ENCODE data around the gene FMN1.

Gene FMN1

GRCh38 chr15:32899126-32899596, 295.4 kb downstream of the FMN1 start:
- Mint-ChIP-seq H3K27me3 (peaks cover 3% of the 10 kb centered on the region), H3K36me3 (no peaks in the 10 kb centered on the region), H3K4me3 (no peak overlapping the region), H3K9me3 (no peaks in the 10 kb centered on the region), H3K27ac (no peak overlapping the region), H3K4me1 (no peaks in the 10 kb centered on the region)

DNA sequence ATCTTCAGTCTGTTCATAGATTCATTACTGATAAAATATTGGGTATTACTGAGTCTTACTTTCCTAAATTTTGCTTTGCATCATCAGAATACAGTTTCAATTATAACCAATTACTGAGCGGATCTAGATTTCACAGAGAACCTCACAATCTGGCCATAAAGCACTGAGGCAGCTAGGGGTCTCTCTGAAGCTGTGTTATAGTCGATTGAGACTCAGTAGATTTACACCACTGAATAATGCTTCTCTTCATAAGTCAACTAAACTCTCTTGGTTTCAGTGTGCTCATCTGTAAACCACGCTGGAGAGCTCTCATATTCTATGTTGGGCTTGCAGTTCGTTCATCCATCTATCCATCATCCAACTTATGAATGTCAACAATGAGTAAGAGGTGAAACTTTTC, 296.1 kb downstream of the FMN1 start:
- no peak overlapping the region for H3K4me3 Mint-ChIP-seq
- no peaks in the 10 kb centered on the region for H3K9me3 Mint-ChIP-seq
- H3K4me1 Mint-ChIP-seq = no peaks in the 10 kb centered on the region
- H3K27me3 Mint-ChIP-seq = peaks cover 3% of the 10 kb centered on the region
- H3K36me3 Mint-ChIP-seq = no peaks in the 10 kb centered on the region
- H3K27ac Mint-ChIP-seq = no peak overlapping the region

DNA sequence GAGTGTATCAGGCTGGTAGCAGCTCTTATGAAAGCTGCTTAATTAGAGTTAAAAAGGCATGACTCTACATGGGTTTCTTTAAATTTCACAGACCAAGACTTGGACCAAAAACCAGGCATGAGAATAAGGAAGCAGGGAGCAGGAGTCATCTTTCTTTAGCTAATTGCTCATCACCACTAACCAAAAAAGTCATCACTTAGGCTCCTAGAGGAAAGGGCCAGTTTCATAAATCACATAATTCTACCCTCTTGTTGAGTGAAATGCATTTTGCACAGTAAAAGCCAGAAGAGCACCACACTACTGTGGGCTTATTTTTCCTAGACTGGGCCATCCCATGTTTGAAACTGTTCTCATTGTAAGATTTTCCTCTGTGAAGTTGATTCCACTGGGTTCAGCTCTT, 301.1 kb downstream of the FMN1 start:
- Mint-ChIP-seq H3K4me3 (no peak overlapping the region), H3K27me3 (peaks cover 5% of the 10 kb centered on the region), H3K4me1 (no peaks in the 10 kb centered on the region), H3K9me3 (no peaks in the 10 kb centered on the region), H3K36me3 (no peaks in the 10 kb centered on the region), H3K27ac (no peak overlapping the region)

DNA sequence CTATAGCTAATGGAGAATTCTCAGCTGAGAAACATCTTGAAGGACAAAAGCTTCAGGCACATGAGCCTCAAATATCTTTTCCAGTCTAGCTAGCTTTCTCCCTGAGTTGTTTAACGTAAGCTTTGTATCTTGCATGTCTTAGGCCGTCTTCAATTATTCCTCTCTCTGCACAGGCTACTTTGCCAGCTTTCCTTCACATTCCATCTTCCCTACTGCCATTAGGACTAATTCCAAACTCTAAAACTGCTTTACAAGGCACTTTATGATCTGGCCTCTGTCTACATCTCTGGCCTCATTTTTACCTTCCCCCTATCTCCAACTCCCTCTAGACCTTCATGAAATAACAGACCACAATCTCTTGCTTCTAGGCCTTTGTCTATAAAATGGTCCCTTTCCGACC, 305.3 kb downstream of the FMN1 start:
- Mint-ChIP-seq H3K4me1 (no peaks in the 10 kb centered on the region), H3K27ac (no peak overlapping the region), H3K27me3 (peaks cover 2% of the 10 kb centered on the region), H3K9me3 (no peaks in the 10 kb centered on the region), H3K4me3 (no peak overlapping the region), H3K36me3 (no peaks in the 10 kb centered on the region)

DNA sequence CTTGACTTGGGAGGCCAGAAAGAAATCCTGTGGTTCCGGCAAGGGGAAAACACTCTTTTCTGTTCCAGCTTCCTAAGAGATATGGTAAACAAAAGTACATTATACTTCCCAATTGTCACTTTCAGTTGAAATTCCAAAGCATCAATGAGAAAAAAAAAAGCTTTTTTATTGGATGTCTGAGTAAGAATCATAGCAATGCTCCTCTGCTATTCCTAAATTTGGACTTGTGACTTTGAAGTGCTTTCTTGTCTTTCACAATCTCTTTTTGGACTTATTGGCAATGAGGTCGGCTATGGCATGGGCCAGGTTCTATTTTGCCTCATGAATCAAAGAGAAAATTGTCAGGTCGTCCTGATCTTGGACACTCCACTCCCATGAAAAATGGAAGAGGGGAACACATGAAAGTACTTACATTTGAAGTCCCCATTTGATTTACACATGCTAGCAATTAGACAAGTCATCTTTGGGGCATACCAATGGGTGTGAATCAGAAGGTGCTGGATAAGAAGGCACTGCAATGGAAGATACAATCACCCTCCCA, 306.2 kb downstream of the FMN1 start:
- no peaks in the 10 kb centered on the region for H3K4me1 Mint-ChIP-seq
- H3K27me3 Mint-ChIP-seq = peaks cover 2% of the 10 kb centered on the region
- H3K27ac Mint-ChIP-seq = no peak overlapping the region

DNA sequence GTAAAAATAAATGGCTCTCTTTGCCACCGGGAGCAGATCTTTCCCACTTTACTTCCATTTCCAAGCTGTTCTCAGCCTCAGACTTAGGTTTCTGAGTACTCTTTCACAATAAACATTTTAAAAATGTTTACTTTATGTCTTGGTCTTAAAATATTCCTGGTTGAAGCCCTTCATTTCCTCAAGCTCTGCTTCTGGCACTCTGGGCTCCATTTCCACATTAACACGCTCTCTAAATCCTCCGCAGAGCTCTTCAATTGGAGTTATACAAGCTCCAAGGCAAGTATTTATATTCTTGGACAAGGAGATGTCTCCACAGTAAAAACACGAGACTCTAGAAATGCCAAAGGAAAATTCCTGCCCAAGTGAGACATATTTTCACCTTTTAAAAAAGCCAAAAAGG, 307.4 kb downstream of the FMN1 start:
- Mint-ChIP-seq H3K4me1 (no peaks in the 10 kb centered on the region), H3K4me3 (no peak overlapping the region), H3K27ac (no peak overlapping the region), H3K9me3 (no peaks in the 10 kb centered on the region), H3K36me3 (no peaks in the 10 kb centered on the region), H3K27me3 (no peaks in the 10 kb centered on the region)

More for the DNA sequence above, 306.2 kb downstream of the FMN1 start:
- Mint-ChIP-seq H3K36me3 (no peaks in the 10 kb centered on the region), H3K9me3 (no peaks in the 10 kb centered on the region), H3K4me3 (no peak overlapping the region)

DNA sequence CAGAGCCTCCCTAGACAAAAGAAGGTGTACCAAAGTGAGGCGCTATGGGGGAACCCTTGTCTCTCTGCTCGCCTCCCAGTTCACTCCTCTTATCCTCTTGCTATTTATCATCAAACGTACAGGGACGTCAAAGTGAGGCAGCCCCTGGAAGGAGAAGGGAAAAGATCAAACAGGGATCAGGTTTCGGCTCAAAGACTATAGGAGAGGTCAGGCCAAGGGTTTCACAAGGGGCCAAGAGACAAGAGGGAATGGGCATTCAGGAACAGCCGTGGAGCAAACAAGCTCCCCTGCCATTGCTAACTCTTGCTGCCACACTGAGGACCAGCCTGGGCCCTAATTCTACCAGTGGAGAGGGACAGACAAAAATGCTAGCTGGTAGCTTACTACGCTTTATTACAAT, 308.1 kb downstream of the FMN1 start:
- Mint-ChIP-seq H3K4me1 (no peaks in the 10 kb centered on the region), H3K27ac (no peak overlapping the region), H3K4me3 (no peak overlapping the region), H3K36me3 (no peaks in the 10 kb centered on the region), H3K27me3 (no peaks in the 10 kb centered on the region), H3K9me3 (no peaks in the 10 kb centered on the region)

DNA sequence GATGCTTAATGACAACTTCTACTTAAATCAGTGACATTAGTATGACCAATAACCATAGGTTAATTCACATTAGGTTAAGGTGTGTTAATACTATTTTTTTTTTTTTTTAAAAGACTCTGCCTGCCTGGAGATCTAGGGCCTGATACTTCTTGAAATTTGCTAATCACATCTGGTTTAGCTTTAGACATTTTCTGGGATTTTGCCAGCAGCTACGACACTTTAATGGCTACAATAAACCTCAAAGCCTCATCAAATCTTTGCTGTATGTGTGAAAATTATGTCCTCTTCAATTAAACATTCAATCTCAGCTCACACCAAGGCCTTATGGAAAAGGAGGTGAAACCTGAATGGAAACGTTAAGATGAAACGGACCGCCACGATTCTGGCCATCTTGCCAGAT, 308.8 kb downstream of the FMN1 start:
- Mint-ChIP-seq H3K9me3 (no peaks in the 10 kb centered on the region), H3K27ac (no peak overlapping the region), H3K4me1 (no peaks in the 10 kb centered on the region), H3K36me3 (no peaks in the 10 kb centered on the region), H3K27me3 (no peaks in the 10 kb centered on the region), H3K4me3 (no peak overlapping the region)

GRCh38 chr15:32884146-32884545, 310.4 kb downstream of the FMN1 start:
- Mint-ChIP-seq H3K27ac (no peak overlapping the region), H3K9me3 (no peaks in the 10 kb centered on the region), H3K27me3 (no peaks in the 10 kb centered on the region), H3K4me1 (no peaks in the 10 kb centered on the region), H3K4me3 (no peak overlapping the region), H3K36me3 (no peaks in the 10 kb centered on the region)

DNA sequence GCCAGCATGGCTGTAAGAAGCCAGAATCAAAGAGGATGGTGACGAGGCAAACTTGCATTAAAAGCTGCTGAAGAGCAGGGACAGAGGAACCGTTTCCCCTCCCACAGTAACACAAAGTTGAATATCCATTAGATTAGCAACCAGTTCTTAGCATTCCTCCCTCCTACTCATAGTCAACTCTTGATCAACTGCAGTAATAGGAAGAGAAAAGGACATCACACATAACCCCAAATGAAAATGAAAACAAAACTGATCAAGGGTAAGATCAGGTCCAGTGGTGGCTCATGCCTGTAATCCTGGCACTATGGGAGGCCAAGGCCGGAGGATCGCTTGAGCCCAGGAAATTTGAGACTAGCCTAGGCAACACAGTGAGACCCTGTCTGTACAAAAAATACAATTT, 311.6 kb downstream of the FMN1 start:
- Mint-ChIP-seq H3K4me3 (no peak overlapping the region), H3K27ac (no peak overlapping the region), H3K36me3 (no peaks in the 10 kb centered on the region), H3K27me3 (no peaks in the 10 kb centered on the region), H3K4me1 (no peaks in the 10 kb centered on the region), H3K9me3 (no peaks in the 10 kb centered on the region)

DNA sequence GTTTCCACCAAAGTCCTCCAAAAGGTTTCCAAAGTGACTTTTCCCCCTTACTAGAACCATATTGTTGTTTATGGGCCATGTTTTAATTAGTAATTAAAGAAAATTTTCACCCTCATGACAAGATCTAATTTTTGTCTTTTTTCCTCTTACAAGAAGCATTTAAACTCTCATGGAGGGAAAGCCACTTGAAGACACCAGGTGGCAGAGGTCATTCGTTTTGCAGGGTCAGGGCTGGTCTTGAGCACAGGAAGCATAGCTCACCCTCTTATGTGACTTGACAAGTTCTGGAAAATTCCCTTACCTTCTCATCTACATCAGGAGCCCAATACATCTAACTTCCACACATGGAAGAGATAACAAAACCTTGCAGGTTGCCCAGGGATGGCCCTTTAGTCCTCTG, 313.0 kb downstream of the FMN1 start:
- Mint-ChIP-seq H3K9me3 (no peaks in the 10 kb centered on the region), H3K27me3 (no peaks in the 10 kb centered on the region), H3K4me3 (no peak overlapping the region), H3K4me1 (no peaks in the 10 kb centered on the region), H3K36me3 (no peaks in the 10 kb centered on the region), H3K27ac (no peak overlapping the region)

GRCh38 chr15:32880642-32881041, 313.9 kb downstream of the FMN1 start:
- no peaks in the 10 kb centered on the region for H3K4me1 Mint-ChIP-seq
- H3K4me3 Mint-ChIP-seq = no peak overlapping the region
- no peaks in the 10 kb centered on the region for H3K9me3 Mint-ChIP-seq
- no peaks in the 10 kb centered on the region for H3K36me3 Mint-ChIP-seq
- no peaks in the 10 kb centered on the region for H3K27me3 Mint-ChIP-seq
- no peak overlapping the region for H3K27ac Mint-ChIP-seq

- Mint-ChIP-seq H3K4me3 (no peak overlapping the region), H3K4me1 (no peaks in the 10 kb centered on the region), H3K27ac (no peak overlapping the region), H3K36me3 (no peaks in the 10 kb centered on the region), H3K27me3 (no peaks in the 10 kb centered on the region), H3K9me3 (no peaks in the 10 kb centered on the region)
Observed at GRCh38 chr15:32879980-32880379, 314.5 kb downstream of the FMN1 start.

GRCh38 chr15:32878869-32879805, 315.4 kb downstream of the FMN1 start:
- no peak overlapping the region for H3K27ac Mint-ChIP-seq
- no peaks in the 10 kb centered on the region for H3K36me3 Mint-ChIP-seq
- H3K27me3 Mint-ChIP-seq = no peaks in the 10 kb centered on the region
- no peaks in the 10 kb centered on the region for H3K4me1 Mint-ChIP-seq
- H3K4me3 Mint-ChIP-seq = no peak overlapping the region
- no peaks in the 10 kb centered on the region for H3K9me3 Mint-ChIP-seq

DNA sequence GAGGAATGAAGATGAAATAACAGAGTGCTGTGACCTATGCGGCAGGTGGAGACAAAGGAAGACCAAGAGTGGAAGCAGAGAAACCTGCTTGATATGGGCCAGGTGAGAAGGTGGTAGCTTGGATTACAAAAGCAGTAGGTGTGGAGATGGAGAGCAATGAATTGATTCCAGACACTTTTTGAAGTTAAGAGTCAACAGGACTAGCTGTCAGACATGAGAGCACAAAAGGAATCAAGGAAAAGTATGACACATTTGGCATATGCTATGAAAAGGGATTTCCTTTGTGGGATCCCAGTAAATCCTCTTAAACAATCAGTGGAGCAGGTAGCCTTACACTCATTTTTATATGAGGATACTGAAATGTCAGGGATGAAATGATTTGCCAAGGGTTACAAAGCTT, 316.2 kb downstream of the FMN1 start:
- H3K36me3 Mint-ChIP-seq = no peaks in the 10 kb centered on the region
- H3K27me3 Mint-ChIP-seq = no peaks in the 10 kb centered on the region
- no peaks in the 10 kb centered on the region for H3K9me3 Mint-ChIP-seq
- H3K27ac Mint-ChIP-seq = no peak overlapping the region
- H3K4me1 Mint-ChIP-seq = no peaks in the 10 kb centered on the region
- no peak overlapping the region for H3K4me3 Mint-ChIP-seq

- no peaks in the 10 kb centered on the region for H3K9me3 Mint-ChIP-seq
- H3K4me1 Mint-ChIP-seq = no peaks in the 10 kb centered on the region
- H3K36me3 Mint-ChIP-seq = no peaks in the 10 kb centered on the region
- no peak overlapping the region for H3K4me3 Mint-ChIP-seq
- no peak overlapping the region for H3K27ac Mint-ChIP-seq
- no peaks in the 10 kb centered on the region for H3K27me3 Mint-ChIP-seq
Observed at GRCh38 chr15:32877252-32878019, 317.1 kb downstream of the FMN1 start.
